Omental fat pad (tissue), 4 donors: ENCODE measurements around the gene TBC1D21. TPM values are rescaled to one million over a fixed set of nuclear protein-coding genes. Genes with fewer than 3 reads are reported as not detected.
A peak's percentile ranks its signal among the peaks of the same experiment; 100 is the strongest.

Experiments
- ATAC-seq: fragments of 150-250 bp; one replicate; pipeline ENCODE4 v1.9.1; 2016; ENCODE audit warnings: mild to moderate bottlenecking, moderate library complexity; ENCODE audit not compliant: low FRiP score
- DNase-seq: peaks from one replicate; pipeline ENCODE4 v3.0.0-alpha.2; 2019; ENCODE audit warnings: low spot score
- CTCF ChIP-seq, 3 donors: fragments of 450-650 bp; IDR thresholded peaks; one replicate each; pipeline ENCODE4 v1.5.1; 2016 to 2017; ENCODE audit warnings: antibody characterized with exemption in 3 of 3, mild to moderate bottlenecking in 3 of 3, moderate library complexity in 2 of 3
- total RNA-seq, 4 donors: library from RNA; depleted of rRNA; stranded (reverse); fragments of >200 nt; gene quantifications; one replicate each; pipeline ENCODE4 v1.1.0, GENCODE V29; 2016

The TBC1D21 gene
- total RNA-seq, 4 donors from 2014 or later, result not detected

- no peak for TF ChIP-seq CTCF (IDR thresholded peaks at IDR 0.05)
- ATAC-seq (no peak), DNase-seq (no peak)
These were observed 30.9 kb downstream of the TBC1D21 start for GRCh38 chr15:73904026-73904815.

DNA sequence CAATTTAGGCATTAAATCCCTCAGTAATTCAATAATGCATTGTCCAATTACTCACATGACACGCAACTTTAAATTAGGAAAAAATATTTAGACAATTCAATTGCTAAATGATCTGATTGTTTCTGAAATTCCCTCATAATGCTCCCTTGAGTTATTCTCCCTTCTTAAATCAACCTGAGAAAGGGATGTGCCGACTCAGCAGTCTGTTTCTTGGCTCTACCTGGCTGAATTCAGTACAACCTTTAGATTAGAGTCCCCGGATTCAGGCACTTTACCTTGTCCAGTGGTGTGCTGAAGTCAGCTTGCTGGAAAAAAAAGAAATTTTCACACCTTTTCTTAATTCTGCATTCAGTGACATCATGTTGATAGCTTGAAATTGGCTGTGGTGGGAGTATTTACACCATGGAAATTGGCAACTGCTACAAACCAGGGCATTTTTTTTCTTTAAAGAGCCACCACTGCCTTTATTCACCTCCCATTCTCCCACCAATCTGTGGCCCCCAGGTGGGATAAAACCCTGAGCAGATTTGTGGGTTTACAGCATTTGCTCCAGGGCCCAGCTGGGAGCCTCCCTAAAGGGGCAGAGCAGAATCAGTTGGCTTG, 32.0 kb downstream of the TBC1D21 start:
- ATAC-seq, result no peak
- no peak for DNase-seq
- no peak for TF ChIP-seq CTCF (IDR thresholded peaks at IDR 0.05)

- DNase-seq (no peak), ATAC-seq (no peak)
- no peak for TF ChIP-seq CTCF (IDR thresholded peaks at IDR 0.05)
These were observed 33.1 kb downstream of the TBC1D21 start for GRCh38 chr15:73906346-73907034.

- DNase-seq, result no peak
- ATAC-seq, result no peak
- TF ChIP-seq CTCF (IDR thresholded peaks at IDR 0.05), result no peak
These were observed 33.7 kb downstream of the TBC1D21 start for GRCh38 chr15:73907035-73907408.

GRCh38 chr15:73908030-73908821, 34.9 kb downstream of the TBC1D21 start:
- ATAC-seq (peak; percentile 92), DNase-seq (peak; percentile 89)
- peak in 1 of 3 donors; percentile 41 for TF ChIP-seq CTCF (IDR thresholded peaks at IDR 0.05)

- DNase-seq (no peak), ATAC-seq (no peak)
- no peak for TF ChIP-seq CTCF (IDR thresholded peaks at IDR 0.05)
These were observed 35.4 kb downstream of the TBC1D21 start for GRCh38 chr15:73908822-73909122.
